ENCODE measurements around the gene LTO1. TPM values are rescaled to one million over a fixed set of nuclear protein-coding genes. Genes with fewer than 3 reads are reported as not detected.

The LTO1 gene
- total and polyA plus RNA-seq, 2 of the 13 experiments (the other 11 are each of a cell fraction or from before 2014, with no cell fraction given), result 11.8 to 15.0 TPM

- TF ChIP-seq AFF4 (CRISPR knock-in tag; IDR thresholded peaks at IDR 0.05), result peak; percentile 69; the same call in 1 of the 2 replicates
- peak; percentile 85 for TF ChIP-seq MXD4 (CRISPR knock-in tag; IDR thresholded peaks at IDR 0.05)
- peak; percentile 44; the same call in 1 of the 2 replicates for TF ChIP-seq FOXO1 (CRISPR knock-in tag; IDR thresholded peaks at IDR 0.05)
- no peak for TF ChIP-seq PBX2 (CRISPR knock-in tag; IDR thresholded peaks at IDR 0.05)
- TF ChIP-seq ZNF414 (CRISPR knock-in tag; IDR thresholded peaks at IDR 0.05), result peak; percentile 93
- no peak for TF ChIP-seq FOXA1 (IDR thresholded peaks at IDR 0.05)
- TF ChIP-seq FOXA1 (CRISPR knock-in tag; IDR thresholded peaks at IDR 0.05), result no peak
- TF ChIP-seq ELF1 (CRISPR knock-in tag; IDR thresholded peaks at IDR 0.05), result peak; percentile 99
- TF ChIP-seq ZNF574 (CRISPR knock-in tag; IDR thresholded peaks at IDR 0.05), result peak; percentile 89
- TF ChIP-seq FOSL2 (CRISPR knock-in tag; IDR thresholded peaks at IDR 0.05), result peak; percentile 55
- TF ChIP-seq ZNF124 (CRISPR knock-in tag; IDR thresholded peaks at IDR 0.05), result peak; percentile 53; the same call in 1 of the 2 replicates
- peak in 1 of 2 experiments; percentile 67; a peak in 3 of 4 replicates for TF ChIP-seq HMGXB4 (CRISPR knock-in tag; IDR thresholded peaks at IDR 0.05; ENCODE audit: borderline replicate concordance in 1 of 2, low read depth in 1 of 2)
- no peak for TF ChIP-seq ZNF770 (CRISPR knock-in tag; IDR thresholded peaks at IDR 0.05)
- peak; percentile 80; the same call in 1 of the 2 replicates for TF ChIP-seq ZNF607 (CRISPR knock-in tag; IDR thresholded peaks at IDR 0.05; ENCODE audit: borderline replicate concordance)
- peak; percentile 64; the same call in 1 of the 2 replicates for TF ChIP-seq TBX2 (CRISPR knock-in tag; IDR thresholded peaks at IDR 0.05; ENCODE audit: borderline replicate concordance)
These were observed at the start of gene LTO1 (continued) for GRCh38 chr11:69674886-69675714.

Data from HepG2 (cell line).